GM19035 (cell line): ENCODE measurements around the gene ST3GAL3.

ENCODE experiments used
- ATAC-seq: cut with Tn5 transposase; IDR thresholded peaks from one replicate; pipeline ENCODE4 v1.9.1; 2021; ENCODE audit not compliant: unreplicated experiment

ST3GAL3 gene

GRCh38 chr1:43873851-43874250 lies 166.5 kb downstream of the ST3GAL3 start:
- ATAC-seq, result no peak

- no peak for ATAC-seq
These were observed 167.4 kb downstream of the ST3GAL3 start for GRCh38 chr1:43874716-43875115.

- no peak for ATAC-seq
These were observed 168.0 kb downstream of the ST3GAL3 start for GRCh38 chr1:43875331-43875730.

- ATAC-seq, result no peak
These were observed 169.8 kb downstream of the ST3GAL3 start for GRCh38 chr1:43877101-43877500.

- ATAC-seq, result no peak
These were observed 171.1 kb downstream of the ST3GAL3 start for GRCh38 chr1:43878440-43878839.

- no peak for ATAC-seq
These were observed 171.5 kb downstream of the ST3GAL3 start for GRCh38 chr1:43878854-43879253.

- ATAC-seq, result no peak
These were observed 172.1 kb downstream of the ST3GAL3 start for GRCh38 chr1:43879414-43879813.

- no peak for ATAC-seq
These were observed 172.7 kb downstream of the ST3GAL3 start for GRCh38 chr1:43879996-43880395.

- no peak for ATAC-seq
These were observed 173.3 kb downstream of the ST3GAL3 start for GRCh38 chr1:43880604-43881003.

- ATAC-seq, result no peak
These were observed 174.1 kb downstream of the ST3GAL3 start for GRCh38 chr1:43881415-43881814.

GRCh38 chr1:43882763-43883162 lies 175.4 kb downstream of the ST3GAL3 start:
- no peak for ATAC-seq

- ATAC-seq, result no peak
These were observed 176.0 kb downstream of the ST3GAL3 start for GRCh38 chr1:43883321-43883720.

- ATAC-seq, result no peak
These were observed 178.0 kb downstream of the ST3GAL3 start for GRCh38 chr1:43885279-43885801.

GRCh38 chr1:43887748-43888147 lies 180.4 kb downstream of the ST3GAL3 start:
- ATAC-seq, result no peak

- no peak for ATAC-seq
These were observed 183.5 kb downstream of the ST3GAL3 start for GRCh38 chr1:43890815-43891214.

GRCh38 chr1:43893006-43893405 lies 185.7 kb downstream of the ST3GAL3 start:
- no peak for ATAC-seq

GRCh38 chr1:43898981-43899380 lies 191.6 kb downstream of the ST3GAL3 start:
- ATAC-seq, result no peak

GRCh38 chr1:43900386-43900785 lies 193.1 kb downstream of the ST3GAL3 start:
- ATAC-seq, result no peak

GRCh38 chr1:43901196-43901961 lies 194.0 kb downstream of the ST3GAL3 start:
- no peak for ATAC-seq

- ATAC-seq, result no peak
These were observed 194.9 kb downstream of the ST3GAL3 start for GRCh38 chr1:43902058-43902831.

- ATAC-seq, result no peak
These were observed 197.6 kb downstream of the ST3GAL3 start for GRCh38 chr1:43904660-43905551.
